Stimulated activated CD4-positive, alpha-beta T cell treated with anti-CD3 and anti-CD28 coated beads, Interleukin-2, amount 100 ng/mL, for 4 hours (primary cell): Measurements from ENCODE around the gene PRCP.

ENCODE experiments used
- DNase-seq: peaks from one replicate; pipeline ENCODE4 v3.0.0-alpha.2; 2020; ENCODE audit warnings: low read depth

The PRCP gene

DNA sequence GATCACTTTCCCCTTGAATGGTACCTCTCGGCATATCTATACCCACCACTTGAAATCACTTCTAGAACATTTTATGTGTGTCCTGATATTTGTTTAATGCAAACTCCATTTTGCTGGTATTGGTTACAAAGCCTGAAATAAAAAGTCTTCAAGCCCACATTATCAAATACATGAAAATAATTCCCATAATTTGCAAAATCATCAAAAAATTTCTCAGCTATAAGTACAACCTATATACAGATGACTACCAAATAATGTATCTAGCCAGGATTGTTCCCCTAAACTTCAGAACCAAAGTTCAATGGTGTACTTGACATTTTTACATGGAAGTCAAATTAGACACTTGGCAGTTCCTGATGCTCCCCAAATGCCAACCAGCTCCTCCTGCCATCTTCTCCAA lies 71.8 kb downstream of the PRCP start:
- DNase-seq: no peak

DNA sequence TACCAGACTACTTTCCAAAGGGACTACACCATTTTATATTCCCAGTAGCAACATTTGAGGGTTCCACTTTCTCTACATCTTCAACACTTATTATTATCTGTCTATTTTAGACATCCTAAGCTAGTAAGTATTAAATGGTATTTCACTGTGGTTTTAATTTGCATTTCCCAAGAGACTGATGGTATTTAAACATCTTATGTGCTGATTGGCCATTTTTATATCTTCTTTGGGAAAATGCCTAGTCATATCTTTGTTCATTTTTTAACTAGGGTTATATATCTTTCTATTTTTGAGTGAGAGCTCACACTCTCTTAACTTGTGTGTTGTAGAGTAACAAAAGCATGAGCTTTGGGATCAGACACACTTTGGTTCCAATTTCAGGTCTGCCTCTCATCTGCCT lies 73.7 kb downstream of the PRCP start:
- DNase-seq: no peak

DNA sequence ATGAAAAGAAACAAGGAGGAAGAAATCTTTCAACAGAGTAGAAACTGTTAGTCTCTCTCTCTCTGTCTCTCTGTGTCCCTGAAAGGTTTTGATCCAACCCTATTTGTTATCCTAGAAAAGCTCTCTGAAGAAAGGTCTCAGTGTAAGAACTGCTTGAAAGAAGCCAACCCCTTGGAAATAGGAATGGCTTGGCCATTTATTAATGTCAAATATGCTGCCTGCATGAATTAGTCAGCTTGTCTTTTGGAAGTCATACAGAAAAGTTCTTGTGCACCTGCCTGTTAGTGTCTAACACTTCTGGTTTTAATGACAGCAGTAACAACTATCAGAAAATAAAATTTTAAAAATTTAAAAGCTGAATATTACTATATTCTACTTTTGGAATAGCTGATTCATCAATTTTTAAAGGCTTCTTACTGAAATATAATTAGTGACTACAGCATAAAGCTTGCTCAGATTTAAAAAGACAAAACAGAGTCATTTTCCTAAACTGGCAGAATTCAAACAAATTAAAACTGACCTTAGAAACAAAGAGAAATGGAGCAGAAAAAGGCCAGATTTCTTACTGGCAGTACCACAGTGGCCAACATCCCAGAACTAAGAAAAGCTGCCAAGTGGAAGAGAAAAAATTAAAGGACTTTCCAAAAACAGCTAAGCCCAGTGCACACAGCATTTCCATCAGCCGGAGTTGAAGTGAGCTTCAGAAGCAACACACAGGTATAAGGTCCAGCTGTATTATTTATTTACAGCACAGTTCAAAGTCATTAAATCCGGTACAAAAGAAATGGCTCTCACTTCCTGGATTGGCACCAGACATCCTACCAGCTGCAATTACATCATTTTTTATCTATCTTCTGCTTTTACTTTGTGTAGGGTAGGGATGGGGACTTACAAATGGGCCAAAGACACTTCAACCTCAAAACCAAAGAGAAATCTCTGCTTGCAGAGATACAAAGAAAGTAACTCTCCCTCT lies 76.3 kb downstream of the PRCP start:
- DNase-seq: no peak

DNA sequence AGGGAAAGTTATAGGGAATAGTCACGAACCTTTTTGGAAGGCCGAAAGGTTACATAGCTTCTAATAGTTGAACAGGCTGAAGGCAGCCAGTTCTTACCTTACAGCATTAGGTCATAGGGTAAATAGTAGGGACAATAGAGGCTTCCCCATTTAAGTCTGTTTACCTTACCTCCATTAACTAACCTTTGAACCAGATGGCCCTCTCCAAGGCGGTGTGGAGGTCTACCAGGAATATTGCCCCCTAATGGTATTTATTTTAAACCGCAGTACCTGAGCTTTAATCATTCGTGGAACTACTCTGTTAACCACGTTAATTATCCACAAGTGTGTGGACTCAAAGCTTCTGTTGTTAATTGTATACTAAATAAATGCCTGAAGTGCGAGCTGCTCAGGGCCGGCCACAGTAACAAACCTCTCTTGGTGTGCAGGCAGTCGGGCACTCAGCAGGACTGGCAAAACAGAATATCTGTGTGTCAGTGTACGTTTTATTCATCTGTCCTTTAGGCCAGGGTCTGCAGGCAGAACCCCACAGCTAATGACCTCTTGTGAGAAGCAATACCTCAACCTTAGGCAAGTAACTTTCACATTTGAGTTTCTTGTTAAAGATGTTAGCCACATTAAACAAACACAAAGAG lies 81.7 kb downstream of the PRCP start:
- DNase-seq: no peak

DNA sequence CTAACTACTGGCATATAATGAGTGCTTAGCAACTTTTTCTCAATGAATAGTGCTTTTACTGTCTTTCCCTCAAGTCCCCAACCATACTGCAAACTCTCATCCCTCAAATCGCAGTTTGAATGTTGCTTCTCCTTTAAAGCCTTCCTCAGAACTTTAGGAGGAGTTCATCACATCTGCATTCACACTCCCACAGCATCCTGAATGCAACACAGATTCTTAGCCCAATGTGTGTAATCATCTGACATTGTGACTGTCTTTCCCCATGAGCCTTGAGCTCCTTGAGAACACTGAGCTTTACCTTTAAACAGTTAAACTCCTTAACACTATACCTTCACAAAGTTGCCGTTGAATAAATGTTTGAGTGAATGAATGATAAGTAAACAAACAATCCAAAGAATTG lies 84.8 kb downstream of the PRCP start:
- DNase-seq: no peak

DNA sequence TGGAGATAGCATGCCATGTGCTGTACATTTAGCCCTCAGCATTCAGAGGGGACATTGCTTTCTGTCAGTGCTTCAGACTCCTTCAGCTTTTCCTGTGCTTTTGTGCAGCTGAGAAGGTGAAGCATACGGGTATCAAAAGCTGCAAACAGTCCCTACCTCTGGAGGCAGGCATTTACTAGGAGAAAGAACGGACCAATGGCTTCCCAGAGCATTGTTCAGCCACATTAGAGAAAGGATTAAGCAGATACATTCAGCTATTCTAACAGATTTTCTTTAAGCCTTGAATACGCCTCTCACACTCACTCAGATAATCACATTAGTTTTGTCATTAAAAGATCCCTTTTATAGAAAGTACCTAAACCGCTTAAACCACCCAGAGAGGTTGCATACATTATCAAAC lies 85.9 kb downstream of the PRCP start:
- DNase-seq: no peak

DNA sequence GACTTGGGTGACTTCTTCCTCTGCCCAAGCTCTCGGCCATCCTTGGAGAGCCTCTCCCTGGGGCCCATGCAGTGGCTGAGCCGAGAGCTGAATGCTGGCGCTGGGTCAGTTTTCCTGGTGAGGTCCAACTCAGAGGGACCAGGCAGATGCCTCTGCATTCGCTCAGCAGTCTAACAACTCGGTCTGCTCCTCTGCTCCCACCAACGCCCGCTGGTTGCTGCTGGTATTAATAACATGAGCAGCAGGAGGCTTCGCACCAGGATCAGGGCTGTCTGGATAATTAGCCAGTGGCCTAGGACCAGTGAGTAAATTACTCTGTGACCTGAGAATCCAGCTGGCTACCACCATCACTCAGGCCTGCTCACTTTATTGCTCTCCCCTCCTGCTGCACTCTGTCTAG lies 88.9 kb downstream of the PRCP start:
- DNase-seq: no peak

DNA sequence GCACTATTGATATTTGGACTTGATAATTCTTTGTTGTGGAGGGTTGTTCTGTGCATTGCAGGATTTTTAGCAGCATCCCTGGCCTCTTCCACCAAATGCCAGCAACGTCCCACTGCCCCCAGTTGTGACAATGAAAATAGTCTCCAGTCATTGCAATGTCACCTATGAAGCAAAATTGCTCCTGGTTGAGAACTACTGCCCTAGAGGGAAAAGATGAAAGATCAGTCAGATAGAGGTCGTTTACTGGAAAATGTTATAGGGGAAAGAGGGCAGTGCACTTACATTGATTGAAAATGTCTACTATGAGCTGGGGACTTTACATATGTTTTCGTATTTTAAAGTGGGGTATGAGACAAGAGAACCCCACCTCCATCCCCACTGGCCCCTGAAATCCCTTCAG lies 89.5 kb downstream of the PRCP start:
- DNase-seq: no peak

DNA sequence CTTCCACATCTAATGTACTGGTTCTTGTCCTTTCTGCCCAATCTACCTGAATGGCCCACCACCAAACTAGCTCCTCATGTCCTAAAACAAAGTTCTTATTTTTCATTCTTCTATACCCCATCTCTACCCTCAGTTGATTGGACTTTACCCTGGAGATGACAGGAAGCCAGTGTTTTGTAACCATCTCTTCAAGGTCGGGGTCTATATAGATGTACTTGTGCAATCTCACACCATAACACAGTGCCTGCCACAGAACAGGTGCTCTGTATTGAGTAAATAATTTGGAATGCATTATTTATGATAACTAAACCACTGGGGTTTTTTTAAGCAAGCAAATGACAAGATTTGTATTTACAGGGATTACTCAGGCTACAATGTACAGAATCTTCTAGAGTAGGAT lies 89.9 kb downstream of the PRCP start:
- no peak for DNase-seq

DNA sequence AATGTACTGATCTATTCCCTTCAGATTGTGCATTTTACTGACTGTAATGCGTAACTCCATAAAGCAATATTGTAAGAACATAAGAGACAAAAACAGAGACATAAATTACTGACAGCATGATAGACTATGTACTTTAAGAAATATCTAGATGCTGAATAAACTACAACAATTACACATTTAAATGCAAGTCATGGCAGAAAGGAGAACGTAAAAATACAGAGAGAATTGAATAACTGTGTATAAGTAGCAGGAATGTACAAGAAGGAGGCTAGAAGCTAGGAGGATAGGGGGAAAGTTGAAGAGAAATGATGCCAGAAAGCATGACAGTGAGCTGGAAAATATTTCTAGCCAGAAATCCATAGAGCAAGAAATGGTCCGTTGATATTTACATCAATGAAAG lies 92.6 kb downstream of the PRCP start:
- DNase-seq: no peak

DNA sequence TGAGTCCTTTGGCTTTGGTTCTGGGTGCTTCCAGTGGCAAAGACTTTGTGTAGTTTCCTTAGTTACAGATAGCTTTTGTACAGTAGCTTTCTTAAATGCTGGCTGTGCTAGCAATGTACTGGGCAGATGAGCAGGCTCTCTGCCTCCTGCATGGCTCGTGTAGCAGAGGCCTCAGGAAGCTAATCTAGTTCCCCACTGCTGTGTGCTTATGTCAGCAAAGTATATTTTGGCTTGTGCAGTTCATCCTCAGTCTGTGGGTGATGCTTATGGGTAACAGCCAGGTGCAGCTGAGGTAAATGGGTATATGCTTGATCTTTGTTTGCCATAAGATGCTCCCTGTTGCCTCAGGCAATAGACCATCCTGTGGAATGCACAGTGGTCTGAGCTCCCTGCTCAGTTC lies 97.5 kb downstream of the PRCP start:
- DNase-seq: no peak

DNA sequence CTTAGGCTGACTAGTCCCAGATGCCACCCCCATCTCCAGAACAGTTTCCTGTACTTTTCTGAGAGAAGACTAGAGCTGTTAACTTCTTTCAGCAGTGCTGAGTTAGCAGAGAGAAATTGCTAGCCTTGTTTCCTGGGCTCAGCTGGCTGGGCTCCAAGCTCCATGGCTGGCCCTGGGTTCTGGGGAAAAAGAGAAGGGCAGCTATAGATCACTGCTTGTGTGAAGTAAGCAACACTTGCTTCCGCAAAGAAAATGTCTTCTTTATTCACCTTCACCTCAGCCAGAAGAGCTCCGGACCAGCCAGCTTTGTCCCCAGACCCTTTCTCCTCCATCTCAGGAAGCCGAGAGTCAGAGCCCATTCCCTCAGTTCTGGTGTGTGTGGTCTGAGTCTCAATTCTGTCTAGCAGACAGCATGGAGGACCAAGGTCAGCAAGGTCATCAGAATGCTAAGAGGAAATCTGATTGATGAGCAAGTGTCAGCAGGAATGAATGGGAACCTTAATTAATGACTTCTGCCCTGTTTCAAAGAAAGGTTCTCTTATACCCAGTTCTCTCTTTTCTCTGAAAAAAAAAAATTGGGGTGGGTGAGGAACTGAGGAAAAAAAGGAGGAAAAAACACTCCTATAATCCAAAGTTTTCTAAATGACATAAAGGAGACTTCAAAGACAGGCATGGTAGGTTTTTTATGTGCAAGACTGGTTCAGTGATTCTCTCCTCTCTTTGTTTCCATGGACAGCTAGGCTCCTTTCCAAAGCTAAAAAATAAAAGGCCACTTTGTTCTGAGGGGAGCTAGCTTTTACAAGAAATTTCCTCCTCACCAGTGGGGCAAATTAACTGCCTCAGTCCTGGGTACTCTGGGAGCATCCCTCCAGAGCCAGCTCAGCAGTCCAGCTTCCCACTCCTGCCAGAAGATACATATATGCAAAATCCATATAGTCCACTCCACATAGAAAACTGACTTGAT lies 103.0 kb downstream of the PRCP start:
- DNase-seq: no peak

DNA sequence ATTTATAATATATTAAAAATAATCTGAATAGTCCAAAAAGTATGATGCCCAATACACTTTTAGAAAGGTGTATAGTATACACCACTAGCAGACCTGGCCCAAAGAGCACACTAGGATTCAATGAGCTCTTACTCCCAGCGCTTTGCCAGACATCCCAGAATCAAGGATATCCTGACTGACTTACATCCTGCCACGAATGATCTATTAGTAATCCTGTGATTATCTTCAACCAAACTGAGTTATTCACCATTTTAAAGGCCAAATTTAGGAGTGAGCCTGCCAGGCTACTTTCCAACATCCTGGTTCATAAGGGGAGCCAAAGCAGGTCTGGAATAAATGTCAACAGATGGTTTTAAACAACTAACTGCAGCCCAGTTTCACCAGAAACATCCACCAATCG lies 105.7 kb downstream of the PRCP start:
- DNase-seq: no peak

DNA sequence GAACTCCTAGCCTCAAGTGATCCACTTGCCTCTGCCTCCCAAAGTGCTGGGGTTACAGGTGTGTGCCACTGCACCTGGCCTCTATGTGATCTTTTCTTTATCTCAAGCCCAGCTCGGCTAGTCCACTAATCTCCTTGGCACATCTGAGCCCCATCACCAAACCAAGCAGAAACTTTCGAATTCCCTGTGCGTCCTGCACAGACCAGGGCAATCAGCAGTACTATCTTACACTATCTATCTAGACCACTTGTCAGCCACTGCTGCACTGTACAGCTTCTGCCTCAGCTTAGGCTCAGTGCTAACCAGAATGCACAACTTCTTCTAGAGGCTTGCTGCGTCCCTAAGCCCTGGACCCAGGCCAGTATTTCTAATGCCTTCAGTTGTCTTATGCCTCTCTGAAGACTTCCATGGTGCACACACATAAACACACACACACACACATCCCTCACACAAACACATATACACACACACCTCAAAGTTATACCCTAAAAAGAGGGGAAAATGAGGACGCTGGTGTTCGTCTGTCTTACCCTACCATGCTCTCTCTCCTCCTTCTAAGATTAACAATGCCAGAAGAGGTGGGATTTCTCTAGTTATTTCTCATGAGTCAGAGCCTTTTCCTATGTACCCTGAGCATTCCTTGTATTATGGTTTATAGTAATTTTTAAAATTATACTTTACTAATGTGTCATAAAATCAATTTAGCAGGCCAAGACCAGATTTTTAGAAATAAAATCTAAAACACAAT lies 107.2 kb downstream of the PRCP start:
- no peak for DNase-seq

DNA sequence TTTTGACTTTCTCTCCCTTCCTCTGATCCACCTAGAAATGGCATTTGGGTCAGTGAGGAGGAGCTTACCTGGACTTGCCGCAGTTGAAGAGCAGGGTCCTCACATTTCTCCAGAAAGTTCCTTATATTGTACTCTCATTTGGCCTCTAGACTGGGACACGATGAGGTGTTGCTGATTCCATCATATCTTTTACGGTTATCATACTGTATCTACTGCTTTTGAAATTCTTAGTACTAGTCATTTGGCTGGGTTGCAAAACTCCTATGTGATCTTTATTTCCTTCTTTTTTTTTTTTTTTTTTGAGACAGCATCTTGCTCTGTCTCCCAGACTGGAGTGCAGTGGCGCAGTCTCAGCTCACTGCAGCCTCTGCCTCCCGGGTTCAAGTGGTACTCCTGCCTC lies 107.9 kb downstream of the PRCP start:
- no peak for DNase-seq

DNA sequence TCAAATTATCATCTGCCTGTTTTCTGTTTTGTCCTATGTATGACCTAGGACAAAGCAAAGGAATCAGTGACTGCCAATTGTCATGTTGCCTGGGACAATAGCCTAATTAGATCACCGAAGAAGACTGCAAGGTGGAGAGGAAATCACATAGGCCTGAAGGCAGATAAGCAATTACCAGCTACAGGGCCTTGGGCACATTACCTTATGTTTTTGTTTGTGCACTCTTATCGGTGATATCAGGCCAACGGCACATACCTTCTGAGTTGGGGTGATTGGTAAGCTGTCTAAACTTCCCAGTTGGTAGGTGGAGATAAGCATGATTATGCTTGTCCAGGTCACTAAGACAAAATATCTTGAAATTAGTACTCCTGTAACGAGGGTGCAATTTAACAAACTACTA lies 108.5 kb downstream of the PRCP start:
- no peak for DNase-seq

DNA sequence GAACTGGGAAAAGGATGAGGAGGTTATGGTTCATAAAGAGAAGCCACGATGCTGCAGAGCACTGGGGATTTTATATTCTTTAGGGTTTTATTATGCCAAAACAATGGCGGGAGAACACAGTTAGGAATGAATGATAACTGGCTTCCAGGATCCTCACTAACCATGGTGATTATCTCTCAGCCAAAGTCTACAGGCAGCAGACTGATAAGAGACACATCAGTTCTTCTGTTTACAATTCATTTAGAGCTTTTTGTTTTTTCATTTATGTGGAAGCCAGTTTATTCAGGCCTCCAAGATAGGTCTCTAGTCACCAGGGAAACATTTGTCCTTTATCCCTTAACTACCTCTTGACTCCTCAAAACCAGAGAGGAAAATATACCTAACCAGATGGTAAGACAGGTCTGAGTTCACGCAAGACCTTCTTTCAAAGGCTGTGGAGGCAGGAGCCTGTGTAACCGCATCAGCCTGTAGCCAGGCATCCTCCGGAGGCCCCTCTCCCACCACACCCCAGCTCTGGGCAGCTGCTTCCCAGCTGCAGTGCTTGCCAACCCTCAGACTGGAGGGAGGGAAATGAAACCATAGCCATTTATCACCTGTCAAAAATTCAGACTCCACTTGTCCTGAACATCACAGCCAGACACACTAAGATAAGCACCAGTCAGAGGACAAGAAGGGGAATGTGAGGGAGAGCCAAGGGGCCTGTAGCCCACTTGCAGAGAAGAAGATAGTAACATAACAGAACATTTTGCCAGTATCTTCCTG lies 109.3 kb downstream of the PRCP start:
- no peak for DNase-seq

DNA sequence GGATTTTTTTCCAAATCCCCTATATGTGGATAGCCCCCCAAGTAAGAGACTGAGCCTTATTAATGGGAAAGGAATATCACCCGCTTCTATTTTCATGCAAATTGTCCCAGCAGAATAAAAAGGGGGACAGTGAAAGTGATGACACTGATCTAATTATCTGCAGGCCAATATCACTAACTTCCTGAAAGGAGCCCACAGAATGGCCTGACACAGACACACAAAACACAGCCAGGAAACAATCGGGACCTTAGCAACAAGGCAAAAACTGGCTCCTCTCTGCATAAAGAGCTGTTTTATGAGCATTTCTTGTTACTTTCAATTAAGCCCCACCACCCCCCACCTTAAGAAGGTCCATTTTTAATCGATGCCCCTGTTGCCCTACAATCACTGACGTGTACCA lies 112.2 kb downstream of the PRCP start:
- no peak for DNase-seq

DNA sequence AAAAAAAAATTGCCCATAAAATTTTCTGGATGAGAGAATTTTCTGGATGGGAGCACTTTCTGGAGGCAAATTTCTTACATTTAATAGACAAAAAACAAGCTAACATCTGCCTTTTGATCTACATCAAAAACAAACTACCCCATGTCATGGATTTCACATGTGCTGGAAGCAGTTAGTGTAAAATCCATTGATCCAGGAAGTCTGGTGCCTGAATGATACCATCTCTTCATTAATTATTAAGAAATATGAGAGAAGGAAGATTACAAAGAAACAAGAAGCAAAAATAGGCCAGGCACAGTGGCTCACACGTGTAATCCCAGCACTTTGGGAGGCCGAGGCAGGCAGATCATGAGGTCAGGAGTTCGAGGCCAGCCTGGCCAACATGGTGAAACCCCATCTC lies 113.4 kb downstream of the PRCP start:
- no peak for DNase-seq

DNA sequence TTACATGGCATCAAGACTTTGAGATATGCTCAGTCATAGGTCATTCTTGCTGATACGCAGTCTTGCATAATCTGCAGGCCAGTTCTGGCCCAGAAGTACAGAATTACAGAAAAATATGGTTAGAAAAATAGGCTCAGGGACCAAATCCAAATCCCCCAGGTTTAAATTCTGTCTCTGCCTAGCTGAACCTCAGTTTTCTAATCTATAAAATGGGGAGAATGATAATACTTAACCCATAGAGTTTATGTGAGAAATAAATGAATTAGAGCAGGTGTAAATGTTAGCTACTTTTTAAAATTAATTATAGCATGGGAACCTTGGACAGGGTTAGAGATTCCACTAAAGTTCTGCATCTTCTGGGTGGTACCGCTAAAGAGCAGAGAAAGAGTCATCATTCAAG lies 114.2 kb downstream of the PRCP start:
- no peak for DNase-seq

DNA sequence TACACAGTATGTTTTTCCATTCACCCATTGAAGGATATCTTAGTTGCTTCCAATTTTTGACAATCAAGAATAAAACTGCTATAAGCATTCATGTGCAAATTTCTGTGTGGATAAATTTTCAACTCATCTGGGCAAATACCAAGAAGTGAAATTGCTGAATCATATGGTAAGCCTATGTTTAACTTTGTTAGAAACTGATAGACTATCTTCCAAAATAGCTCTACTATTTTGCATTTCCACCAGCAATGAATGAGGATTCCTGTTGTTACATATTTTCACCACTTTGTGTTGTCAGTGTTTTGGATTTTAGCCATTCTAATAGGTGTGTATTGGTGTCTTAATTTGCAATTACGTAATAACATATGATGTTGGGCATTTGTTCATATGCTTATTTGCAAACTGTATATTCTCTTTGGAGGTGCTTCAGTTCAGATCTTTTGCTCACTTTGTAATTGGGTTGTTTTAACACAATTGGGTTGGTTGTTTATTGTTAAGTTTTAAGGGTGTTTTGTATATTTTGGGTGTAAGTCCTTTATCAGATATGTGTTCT lies 117.3 kb downstream of the PRCP start:
- no peak for DNase-seq
